ENCODE results near the gene USP38.

- TF ChIP-seq EZH2 (IDR thresholded peaks at IDR 0.05) (no peak), CTCF (IDR thresholded peaks at IDR 0.05) (no peak), EZH2phosphoT487 (IDR thresholded peaks at IDR 0.05) (no peak)
Observed at GRCh38 chr4:143188136-143189088, 3.7 kb downstream of the USP38 start.
